ENCODE measurements around the gene PEX1.
"Not testable (repeated sequence)": the region's sequence is repeated elsewhere in the genome, so short reads cannot be mapped to it uniquely, and the experiment has no call there.

PEX1 gene

GRCh38 chr7:92503767-92504166 lies 24.6 kb downstream of the PEX1 start:
- DNase-seq, result no peak

GRCh38 chr7:92498557-92498956 lies 29.8 kb downstream of the PEX1 start:
- DNase-seq, result no peak

- DNase-seq, result no peak
Observed at GRCh38 chr7:92496876-92497275, 31.4 kb downstream of the PEX1 start.

GRCh38 chr7:92489634-92490033 lies 38.7 kb downstream of the PEX1 start:
- no peak for DNase-seq

- DNase-seq, result no peak
Observed at GRCh38 chr7:92487804-92488203, 40.5 kb downstream of the PEX1 start.

GRCh38 chr7:92485974-92486373 lies 42.3 kb downstream of the PEX1 start:
- DNase-seq, result no peak

- DNase-seq, result no peak
Observed at GRCh38 chr7:92485267-92485892, 42.9 kb downstream of the PEX1 start.

- DNase-seq, result not testable (repeated sequence)
Observed at GRCh38 chr7:92484226-92484625, 44.1 kb downstream of the PEX1 start.

GRCh38 chr7:92483624-92484023 lies 44.7 kb downstream of the PEX1 start:
- DNase-seq, result not testable (repeated sequence)

GRCh38 chr7:92479146-92479545 lies 49.2 kb downstream of the PEX1 start:
- not testable (repeated sequence) for DNase-seq

- DNase-seq, result no peak
Observed at GRCh38 chr7:92478711-92479110, 49.6 kb downstream of the PEX1 start.

- no peak for DNase-seq
Observed at GRCh38 chr7:92478095-92478494, 50.2 kb downstream of the PEX1 start.

GRCh38 chr7:92477681-92478080 lies 50.6 kb downstream of the PEX1 start, which contains the start of gene ERVW-1:
TSS of gene ERVW-1 (minus strand) at chr7:92477946. CDS start at chr7:92470381, 7,565 bp downstream.
- not testable (repeated sequence) for DNase-seq

- not testable (repeated sequence) for DNase-seq
Observed at GRCh38 chr7:92475851-92476590, 52.3 kb downstream of the PEX1 start.

GRCh38 chr7:92475261-92475770 lies 53.0 kb downstream of the PEX1 start:
- DNase-seq, result not testable (repeated sequence)

- DNase-seq, result not testable (repeated sequence)
Observed at GRCh38 chr7:92473989-92474388, 54.3 kb downstream of the PEX1 start.

GRCh38 chr7:92468589-92468988 lies 59.7 kb downstream of the PEX1 start:
- DNase-seq, result not testable (repeated sequence)

GRCh38 chr7:92466682-92467081 lies 61.6 kb downstream of the PEX1 start:
- no peak for DNase-seq

GRCh38 chr7:92464515-92464914 lies 63.8 kb downstream of the PEX1 start:
- no peak for DNase-seq

- no peak for DNase-seq
Observed at GRCh38 chr7:92462560-92462959, 65.8 kb downstream of the PEX1 start.

GRCh38 chr7:92461027-92462003 lies 67.0 kb downstream of the PEX1 start:
- peak; percentile 45 for DNase-seq

GRCh38 chr7:92460510-92460909 lies 67.8 kb downstream of the PEX1 start:
- DNase-seq, result no peak

- DNase-seq, result no peak
Observed at GRCh38 chr7:92460109-92460508, 68.2 kb downstream of the PEX1 start.

All from CD4-positive, alpha-beta T cell treated with Interleukin-17A for 1 hour (primary cell).